HL-60/S4 (cell line): ENCODE measurements around the gene SDS.

ENCODE experiments used
- in situ Hi-C: fragments of 300-500 bp; cut with MboI; formaldehyde crosslinking; loops from 2 replicates; pipeline ENCODE4 v1.14.3; 2022; ENCODE audit warnings: low sequenced_read_pairs

The SDS gene

GRCh38 chr12:113403435-113404415 is at the start of gene SDS:
TSS of gene SDS (minus strand) at chr12:113403887. CDS start at chr12:113399708, 4,179 bp downstream.
- in situ Hi-C loops, result no loop called here

GRCh38 chr12:113453330-113453729 is 49.6 kb upstream of the SDS start:
- in situ Hi-C loops, result no loop called here

- in situ Hi-C loops, result no loop called here
These were observed 48.8 kb upstream of the SDS start for GRCh38 chr12:113452458-113452857.

- in situ Hi-C loops, result loop anchor here (25.0 kb wide), 1 partner anchor 413 kb away; no protein-coding TSS in a partner anchor
These were observed 46.2 kb upstream of the SDS start for GRCh38 chr12:113449839-113450238.

- in situ Hi-C loops, result loop anchor here (25.0 kb wide), 1 partner anchor 412 kb away; no protein-coding TSS in a partner anchor
These were observed 45.6 kb upstream of the SDS start for GRCh38 chr12:113449299-113449698.

GRCh38 chr12:113448873-113449272 is 45.2 kb upstream of the SDS start:
- in situ Hi-C loops, result loop anchor here (25.0 kb wide), 1 partner anchor 412 kb away; no protein-coding TSS in a partner anchor

- in situ Hi-C loops, result loop anchor here (25.0 kb wide), 1 partner anchor 408 kb away; no protein-coding TSS in a partner anchor
These were observed 42.0 kb upstream of the SDS start for GRCh38 chr12:113445544-113446171.

GRCh38 chr12:113443030-113443539 is 39.4 kb upstream of the SDS start:
- in situ Hi-C loops, result loop anchor here (25.0 kb wide), 1 partner anchor 406 kb away; no protein-coding TSS in a partner anchor

GRCh38 chr12:113440947-113441782 is 37.5 kb upstream of the SDS start:
- in situ Hi-C loops, result loop anchor here (25.0 kb wide), 1 partner anchor 404 kb away; no protein-coding TSS in a partner anchor

GRCh38 chr12:113440336-113440735 is 36.6 kb upstream of the SDS start:
- in situ Hi-C loops, result loop anchor here (25.0 kb wide), 1 partner anchor 403 kb away; no protein-coding TSS in a partner anchor

GRCh38 chr12:113439606-113440030 is 35.9 kb upstream of the SDS start:
- in situ Hi-C loops, result loop anchor here (10.0 to 25.0 kb wide), 3 partner anchors 245 to 475 kb away; no protein-coding TSS in a partner anchor

- in situ Hi-C loops, result loop anchor here (10.0 to 25.0 kb wide), 3 partner anchors 244 to 476 kb away; no protein-coding TSS in a partner anchor
These were observed 35.6 kb upstream of the SDS start for GRCh38 chr12:113439301-113439597.

GRCh38 chr12:113438523-113439300 is 35.0 kb upstream of the SDS start:
- in situ Hi-C loops, result loop anchor here (10.0 to 25.0 kb wide), 3 partner anchors 244 to 476 kb away; no protein-coding TSS in a partner anchor

- in situ Hi-C loops, result loop anchor here (10.0 to 25.0 kb wide), 3 partner anchors 243 to 477 kb away; no protein-coding TSS in a partner anchor
These were observed 34.0 kb upstream of the SDS start for GRCh38 chr12:113437729-113438100.

GRCh38 chr12:113436993-113437728 is 33.5 kb upstream of the SDS start:
- in situ Hi-C loops, result loop anchor here (10.0 to 25.0 kb wide), 3 partner anchors 242 to 478 kb away; no protein-coding TSS in a partner anchor

- in situ Hi-C loops, result loop anchor here (10.0 to 25.0 kb wide), 3 partner anchors 242 to 478 kb away; no protein-coding TSS in a partner anchor
These were observed 32.9 kb upstream of the SDS start for GRCh38 chr12:113436586-113436985.

GRCh38 chr12:113435367-113435766 is 31.7 kb upstream of the SDS start:
- in situ Hi-C loops, result loop anchor here (10.0 to 25.0 kb wide), 3 partner anchors 241 to 479 kb away; no protein-coding TSS in a partner anchor

- in situ Hi-C loops, result loop anchor here (10.0 to 25.0 kb wide), 3 partner anchors 238 to 482 kb away; no protein-coding TSS in a partner anchor
These were observed 29.3 kb upstream of the SDS start for GRCh38 chr12:113432986-113433385.
